ENCODE measurements around the gene SLC6A12. TPM values are rescaled to one million over a fixed set of nuclear protein-coding genes. Genes with fewer than 3 reads are reported as not detected.

Gene SLC6A12
- polyA plus RNA-seq, 1 experiment, result 0.12 TPM

- no peak for DNase-seq (ENCODE audit: low read depth, low spot score)
- Histone ChIP-seq H3K27me3 (ENCODE audit: control insufficient read depth, insufficient read depth, low read length) (peaks cover 47% of the 10 kb centered on the region), H3K4me3 (ENCODE audit: low read depth, low read length) (no peak overlapping the region), H3K9me3 (ENCODE audit: control insufficient read depth, insufficient read depth, low read length) (no peaks in the 10 kb centered on the region), H3K27ac (ENCODE audit: low read depth, low read length) (no peak overlapping the region)
- ChIA-PET POLR2A (no interaction called here), CTCF (no interaction called here)
- TF ChIP-seq CTCF (IDR thresholded peaks at IDR 0.05; ENCODE audit: low read depth, low read length), result no peak
Measured at GRCh38 chr12:257521-258321, 43.8 kb upstream of the SLC6A12 start.

- no peak for TF ChIP-seq CTCF (IDR thresholded peaks at IDR 0.05; ENCODE audit: low read depth, low read length)
- Histone ChIP-seq H3K9me3 (ENCODE audit: control insufficient read depth, insufficient read depth, low read length) (no peaks in the 10 kb centered on the region), H3K27ac (ENCODE audit: low read depth, low read length) (no peak overlapping the region), H3K4me3 (ENCODE audit: low read depth, low read length) (no peak overlapping the region), H3K27me3 (ENCODE audit: control insufficient read depth, insufficient read depth, low read length) (peaks cover 46% of the 10 kb centered on the region)
- DNase-seq (ENCODE audit: low read depth, low spot score), result no peak
- CTCF ChIA-PET, result no interaction called here
- POLR2A ChIA-PET, result no interaction called here
Measured at GRCh38 chr12:256958-257357, 43.0 kb upstream of the SLC6A12 start.

GRCh38 chr12:256225-256624 lies 42.3 kb upstream of the SLC6A12 start:
- ChIA-PET POLR2A (no interaction called here), CTCF (no interaction called here)
- TF ChIP-seq CTCF (IDR thresholded peaks at IDR 0.05; ENCODE audit: low read depth, low read length), result no peak
- Histone ChIP-seq H3K27ac (ENCODE audit: low read depth, low read length) (no peak overlapping the region), H3K27me3 (ENCODE audit: control insufficient read depth, insufficient read depth, low read length) (peaks cover 48% of the 10 kb centered on the region), H3K4me3 (ENCODE audit: low read depth, low read length) (no peak overlapping the region), H3K9me3 (ENCODE audit: control insufficient read depth, insufficient read depth, low read length) (no peaks in the 10 kb centered on the region)
- DNase-seq (ENCODE audit: low read depth, low spot score), result no peak

- no peak for TF ChIP-seq CTCF (IDR thresholded peaks at IDR 0.05; ENCODE audit: low read depth, low read length)
- Histone ChIP-seq H3K27ac (ENCODE audit: low read depth, low read length) (no peak overlapping the region), H3K9me3 (ENCODE audit: control insufficient read depth, insufficient read depth, low read length) (no peaks in the 10 kb centered on the region), H3K27me3 (ENCODE audit: control insufficient read depth, insufficient read depth, low read length) (peaks cover 46% of the 10 kb centered on the region), H3K4me3 (ENCODE audit: low read depth, low read length) (no peak overlapping the region)
- DNase-seq (ENCODE audit: low read depth, low spot score), result no peak
- ChIA-PET POLR2A (no interaction called here), CTCF (no interaction called here)
Measured at GRCh38 chr12:254912-255311, 41.0 kb upstream of the SLC6A12 start.

GRCh38 chr12:254039-254438 lies 40.1 kb upstream of the SLC6A12 start:
- DNase-seq (ENCODE audit: low read depth, low spot score), result no peak
- H3K9me3 ChIP-seq (ENCODE audit: control insufficient read depth, insufficient read depth, low read length), result no peaks in the 10 kb centered on the region
- ChIA-PET CTCF (no interaction called here), POLR2A (no interaction called here)
- peaks cover 42% of the 10 kb centered on the region for H3K27me3 ChIP-seq (ENCODE audit: control insufficient read depth, insufficient read depth, low read length)
- H3K4me3 ChIP-seq (ENCODE audit: low read depth, low read length), result no peak overlapping the region
- no peak overlapping the region for H3K27ac ChIP-seq (ENCODE audit: low read depth, low read length)
- no peak for TF ChIP-seq CTCF (IDR thresholded peaks at IDR 0.05; ENCODE audit: low read depth, low read length)

Data from AG04450 (cell line).